GM18508 (cell line): Measurements from ENCODE around the gene NRP2.

Experiments used
- ATAC-seq: cut with Tn5 transposase; IDR thresholded peaks from one replicate; pipeline ENCODE4 v1.9.1; 2021; ENCODE audit warnings: moderate number of reproducible peaks; ENCODE audit not compliant: insufficient read depth, unreplicated experiment

Gene NRP2

DNA sequence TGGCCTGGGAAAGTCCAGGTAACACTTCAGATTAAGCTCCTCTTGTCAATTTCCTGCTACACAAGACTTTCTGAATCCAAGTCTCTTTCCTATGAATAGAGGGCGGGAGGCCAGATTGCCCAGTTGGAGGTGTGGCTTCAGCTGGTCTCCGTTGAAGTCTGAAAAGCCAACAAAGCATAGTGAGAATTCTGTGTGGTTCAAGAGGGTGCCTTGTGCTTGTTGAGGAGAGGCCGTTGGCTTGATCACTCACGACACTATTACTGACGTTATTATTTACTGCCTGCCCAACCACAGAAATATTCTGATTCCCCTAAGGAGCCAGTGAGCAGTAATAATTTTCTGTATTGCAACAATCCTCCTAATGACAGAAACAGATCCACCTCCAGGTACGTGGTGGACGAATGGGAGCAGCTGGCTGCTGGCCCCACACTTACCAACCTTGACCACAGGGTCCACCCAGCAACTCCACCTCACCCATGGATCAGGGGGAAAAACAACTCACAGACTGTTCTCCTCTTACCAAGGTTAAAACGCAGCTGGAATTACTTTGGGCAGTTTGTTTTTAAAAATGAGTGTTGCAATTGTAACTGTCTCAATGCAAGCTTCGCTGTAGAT is 21.9 kb downstream of the NRP2 start:
- no peak for ATAC-seq

- ATAC-seq: no peak
These were observed 23.4 kb downstream of the NRP2 start for GRCh38 chr2:205705511-205706349.

DNA sequence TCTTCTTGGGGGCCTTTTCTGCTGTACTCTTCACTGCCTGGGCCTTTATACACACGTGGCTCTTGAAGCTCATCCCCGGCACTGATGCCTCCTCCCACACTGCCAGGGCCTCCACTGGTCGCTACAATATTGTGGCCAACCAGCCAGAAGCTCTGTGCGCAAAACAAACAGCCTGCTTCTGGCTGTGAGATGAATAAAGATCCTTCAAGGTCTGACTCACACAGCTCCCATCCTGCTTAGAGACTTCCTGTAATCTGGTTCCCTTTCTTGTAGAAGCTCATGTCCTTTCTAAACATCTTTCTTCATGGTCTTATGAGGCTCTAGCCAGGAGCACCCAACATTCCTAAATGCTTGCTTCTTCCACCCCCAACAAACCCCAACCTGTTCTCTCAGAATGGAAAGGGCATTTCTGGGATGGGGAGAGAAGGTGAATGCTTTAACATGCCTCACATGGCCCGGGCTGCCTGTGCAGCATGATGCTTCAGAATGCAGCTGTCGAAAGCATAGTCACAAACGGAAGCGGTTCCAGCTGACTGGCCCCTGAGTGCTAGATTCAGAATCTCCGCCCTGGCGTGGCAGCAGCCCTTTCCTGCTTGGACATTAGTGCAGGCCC is 24.6 kb downstream of the NRP2 start:
- ATAC-seq: peak; percentile 90

DNA sequence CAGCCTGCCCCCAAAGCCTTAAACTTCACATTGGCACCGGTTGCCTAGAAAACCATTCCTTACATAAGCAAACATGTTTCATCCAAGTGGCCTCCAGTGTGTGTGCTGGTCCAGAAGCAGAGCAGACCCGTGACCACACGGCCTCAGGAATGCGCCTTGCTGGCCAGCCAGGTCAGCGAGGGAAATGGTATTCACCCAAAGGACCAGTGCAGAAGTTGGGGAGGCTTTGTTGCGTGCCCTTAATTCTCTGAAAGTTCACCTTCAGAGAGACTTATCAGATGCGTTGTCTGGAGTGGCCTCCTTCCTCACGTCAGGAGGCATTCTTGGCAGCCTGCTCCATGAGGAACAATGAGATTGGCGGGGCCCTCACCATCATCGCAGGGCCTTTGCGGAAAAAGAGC is 25.9 kb downstream of the NRP2 start:
- no peak for ATAC-seq

DNA sequence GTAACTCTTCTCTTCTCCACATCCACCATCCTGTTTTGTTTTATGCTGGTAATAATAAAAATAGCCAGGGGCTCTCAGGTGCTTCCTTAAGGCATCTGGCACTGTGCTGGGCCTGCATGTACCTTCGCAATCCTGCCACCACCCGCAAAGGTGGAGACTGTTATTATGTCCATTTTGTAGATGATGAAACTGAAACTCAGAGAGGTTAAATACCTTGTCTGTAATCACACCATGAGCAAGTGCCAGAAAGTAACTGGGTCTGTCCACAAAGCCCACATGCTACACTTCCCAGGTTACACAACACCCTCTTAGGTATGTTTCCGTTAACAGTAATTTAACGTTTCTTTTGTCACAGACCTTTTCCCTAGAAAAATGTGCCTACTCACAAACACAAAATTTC is 27.0 kb downstream of the NRP2 start:
- ATAC-seq: no peak

DNA sequence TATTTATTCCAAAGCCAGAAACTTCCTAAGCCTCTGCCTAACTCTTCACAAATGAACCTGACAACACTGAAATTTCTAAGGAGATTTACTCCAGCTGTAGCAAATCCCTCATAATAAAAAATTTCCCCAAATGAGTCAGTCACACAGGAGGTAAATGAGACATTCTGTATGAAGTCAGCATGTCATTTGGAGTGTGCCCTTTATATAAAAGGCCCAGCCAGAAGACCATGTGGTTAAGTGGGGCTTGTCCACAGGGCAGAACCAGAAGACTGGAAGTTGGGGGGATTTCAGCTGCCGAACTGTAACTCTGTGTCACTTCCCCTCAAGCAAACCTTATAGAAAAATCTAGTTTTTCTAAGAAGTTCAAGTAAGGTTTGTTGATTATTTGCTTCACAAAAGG is 30.2 kb downstream of the NRP2 start:
- no peak for ATAC-seq

DNA sequence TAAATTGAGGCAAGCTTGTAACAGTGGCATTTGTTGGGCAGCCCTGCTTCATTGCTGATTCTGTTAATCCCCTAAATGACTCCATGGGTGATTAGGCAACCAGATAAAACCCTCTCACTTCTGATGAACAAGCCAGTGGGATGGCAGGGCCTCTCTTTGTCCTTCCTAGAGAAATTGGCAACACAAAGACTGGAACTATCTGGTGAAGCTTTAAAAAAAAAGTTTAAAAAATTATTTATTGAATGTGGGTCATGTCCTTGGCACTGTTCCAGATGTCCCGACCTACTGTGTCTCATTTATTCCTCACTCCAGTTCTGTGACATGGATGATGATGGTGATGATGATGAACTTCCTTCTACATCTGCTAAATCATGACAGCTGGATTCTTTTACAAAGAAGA is 30.8 kb downstream of the NRP2 start:
- ATAC-seq: no peak

GRCh38 chr2:205714058-205714776 is 31.9 kb downstream of the NRP2 start:
- no peak for ATAC-seq

- ATAC-seq: no peak
These were observed 32.8 kb downstream of the NRP2 start for GRCh38 chr2:205714789-205715720.

- no peak for ATAC-seq
These were observed 33.7 kb downstream of the NRP2 start for GRCh38 chr2:205715831-205716525.

DNA sequence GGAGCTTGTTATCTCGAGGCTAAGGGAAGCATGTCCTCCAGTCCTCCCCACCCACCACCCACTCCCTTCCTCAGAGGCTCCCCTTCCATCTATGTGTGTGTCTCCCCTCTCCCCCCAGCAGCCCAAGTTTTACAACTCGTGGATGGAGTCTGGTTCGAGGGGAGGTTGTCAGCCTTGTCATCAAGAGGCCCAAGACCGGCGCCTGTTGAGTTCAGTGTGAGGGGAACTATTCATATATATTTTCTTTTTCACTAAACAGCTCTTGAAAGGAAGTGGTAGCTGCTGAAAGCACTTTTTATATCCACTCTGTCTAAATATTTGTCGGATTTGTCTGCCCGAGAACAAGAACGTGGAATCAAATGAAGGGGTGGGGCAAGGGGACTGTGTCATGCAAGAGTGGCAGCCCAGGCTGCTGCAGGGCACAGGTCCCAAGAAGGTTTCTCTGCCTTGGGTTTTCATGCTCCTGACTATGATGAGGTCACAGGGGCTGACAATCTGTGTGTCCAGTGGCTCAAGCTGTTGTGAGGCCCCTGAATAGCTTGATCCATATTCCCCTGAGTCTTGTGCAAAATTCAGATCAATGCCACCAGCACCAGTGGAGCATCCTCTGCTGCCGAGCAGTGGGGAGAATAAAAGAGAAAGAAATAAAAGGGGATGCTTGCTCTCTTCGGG is 35.0 kb downstream of the NRP2 start:
- no peak for ATAC-seq

DNA sequence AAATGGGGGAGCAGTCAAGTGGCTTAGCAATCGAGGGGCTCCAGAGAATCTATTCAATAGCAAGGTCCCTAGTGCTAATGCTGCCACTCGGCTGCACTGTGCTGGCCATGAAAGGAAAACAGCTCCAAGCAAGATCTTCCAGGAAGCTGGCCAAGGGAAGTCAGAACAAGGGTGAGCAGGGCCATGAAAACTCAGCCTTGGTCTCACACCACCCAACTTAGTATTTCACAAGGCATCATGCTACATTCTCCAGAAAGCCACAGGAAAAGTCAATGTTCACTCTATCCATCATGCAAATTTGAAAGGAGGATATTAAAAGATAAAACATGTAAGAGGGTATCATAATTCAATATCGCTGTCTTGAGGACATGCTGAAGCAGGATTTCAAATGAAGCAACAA is 35.7 kb downstream of the NRP2 start:
- no peak for ATAC-seq

DNA sequence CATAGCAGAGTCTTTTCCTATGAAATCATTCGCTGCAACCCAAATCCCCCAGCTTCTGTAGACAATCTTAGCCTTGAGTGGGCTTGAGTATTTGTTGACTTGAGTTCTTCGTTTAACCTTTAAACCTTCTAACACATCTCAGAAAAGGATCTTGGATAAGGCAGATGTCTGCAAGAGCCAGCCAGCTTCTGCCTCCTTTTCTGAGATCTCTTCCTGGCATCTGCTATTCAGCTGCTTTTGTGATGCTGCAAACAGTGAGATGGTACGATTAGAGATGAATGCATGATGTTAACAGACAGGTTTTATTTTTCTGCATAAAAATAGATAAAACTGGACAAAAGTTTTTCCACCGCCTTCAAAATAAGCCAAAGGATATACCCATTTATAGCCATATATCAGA is 37.5 kb downstream of the NRP2 start:
- no peak for ATAC-seq

DNA sequence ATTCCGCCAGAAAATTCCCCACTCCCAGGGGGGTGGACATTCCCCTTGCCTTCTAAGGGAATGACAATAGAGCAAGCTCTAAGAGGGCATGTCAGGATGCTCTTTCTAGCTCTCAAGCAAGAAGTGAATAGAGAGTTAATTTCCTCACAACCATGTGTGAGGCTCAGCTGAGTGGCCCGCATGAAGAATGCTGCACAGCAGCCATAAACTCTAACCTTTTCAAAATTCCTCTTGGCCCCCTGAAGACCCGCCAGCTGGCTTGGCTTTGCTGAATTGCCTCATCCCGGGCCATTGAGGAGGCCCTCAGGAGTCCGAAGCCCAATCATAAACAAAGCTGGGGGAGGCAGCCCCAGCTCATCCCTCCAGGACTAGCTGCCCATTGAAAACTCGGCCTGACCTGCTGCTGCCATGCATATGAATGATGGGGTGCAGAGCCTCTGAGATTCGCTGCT is 38.2 kb downstream of the NRP2 start:
- no peak for ATAC-seq

- no peak for ATAC-seq
These were observed 38.8 kb downstream of the NRP2 start for GRCh38 chr2:205721057-205721449.

GRCh38 chr2:205722283-205722918 is 40.1 kb downstream of the NRP2 start:
- ATAC-seq: no peak

- ATAC-seq: no peak
These were observed 40.9 kb downstream of the NRP2 start for GRCh38 chr2:205723179-205723578.

GRCh38 chr2:205725059-205725458 is 42.8 kb downstream of the NRP2 start:
- ATAC-seq: no peak
